BJ (cell line): ENCODE data around the gene FGFR1OP2. TPM values are rescaled to one million over a fixed set of nuclear protein-coding genes. Genes with fewer than 3 reads are reported as not detected.

ENCODE experiments used
- CTCF ChIA-PET: fragments of 350-600 bp; formaldehyde crosslinking; extraction: SDS; loops from one replicate; lab custom pipeline; 2021; ENCODE audit warnings: antibody characterized with exemption, inconsistent platforms; lab: Yijun Ruan, JAX
- POLR2A ChIA-PET: fragments of 300-600 bp; sonication (Branson Sonifier 250); formaldehyde crosslinking; extraction: SDS; loops from one replicate; lab custom pipeline; 2021; ENCODE audit warnings: antibody characterized with exemption; lab: Charles Lee
- DNase-seq: peaks from one replicate; pipeline ENCODE4 v3.0.0-alpha.2; 2011; ENCODE audit warnings: low read depth
- H3K27me3 ChIP-seq: 2 replicates; pipeline ENCODE4 v1.6.0; 2011; ENCODE audit warnings: low read length; ENCODE audit not compliant: control insufficient read depth, insufficient read depth
- H3K36me3 ChIP-seq: 2 replicates; pipeline ENCODE4 v1.5.1; 2011; ENCODE audit warnings: low read length; ENCODE audit not compliant: control insufficient read depth, insufficient read depth
- H3K4me3 ChIP-seq: 2 replicates; pipeline ENCODE4 v1.5.1; 2011; ENCODE audit warnings: low read depth, mild to moderate bottlenecking, control low read depth, low read length
- polyA plus RNA-seq: library from polyadenylated mRNA; depleted of rRNA; stranded (reverse); fragments of >200 nt; gene quantifications from 2 replicates; pipeline ENCODE4 v1.2.3, GENCODE V29; 2011
- TF ChIP-seq, protein P1 (sequence below): IDR thresholded peaks from 2 replicates; pipeline ENCODE4 v1.5.1; 2011; ENCODE audit warnings: low read depth, mild to moderate bottlenecking, control low read depth, inconsistent platforms, low read length, moderate library complexity; ENCODE audit not compliant: insufficient read depth

FGFR1OP2 gene
- polyA plus RNA-seq, 1 experiment: 16.1 TPM

GRCh38 chr12:26966842-26967241, 28.6 kb downstream of the FGFR1OP2 start:
- POLR2A ChIA-PET: no interaction called here
- H3K4me3 ChIP-seq: no peak overlapping the region
- H3K36me3 ChIP-seq: no peaks in the 10 kb centered on the region; the same call in 1 of the 2 replicates
- CTCF ChIA-PET: no interaction called here
- TF ChIP-seq, protein P1, sequence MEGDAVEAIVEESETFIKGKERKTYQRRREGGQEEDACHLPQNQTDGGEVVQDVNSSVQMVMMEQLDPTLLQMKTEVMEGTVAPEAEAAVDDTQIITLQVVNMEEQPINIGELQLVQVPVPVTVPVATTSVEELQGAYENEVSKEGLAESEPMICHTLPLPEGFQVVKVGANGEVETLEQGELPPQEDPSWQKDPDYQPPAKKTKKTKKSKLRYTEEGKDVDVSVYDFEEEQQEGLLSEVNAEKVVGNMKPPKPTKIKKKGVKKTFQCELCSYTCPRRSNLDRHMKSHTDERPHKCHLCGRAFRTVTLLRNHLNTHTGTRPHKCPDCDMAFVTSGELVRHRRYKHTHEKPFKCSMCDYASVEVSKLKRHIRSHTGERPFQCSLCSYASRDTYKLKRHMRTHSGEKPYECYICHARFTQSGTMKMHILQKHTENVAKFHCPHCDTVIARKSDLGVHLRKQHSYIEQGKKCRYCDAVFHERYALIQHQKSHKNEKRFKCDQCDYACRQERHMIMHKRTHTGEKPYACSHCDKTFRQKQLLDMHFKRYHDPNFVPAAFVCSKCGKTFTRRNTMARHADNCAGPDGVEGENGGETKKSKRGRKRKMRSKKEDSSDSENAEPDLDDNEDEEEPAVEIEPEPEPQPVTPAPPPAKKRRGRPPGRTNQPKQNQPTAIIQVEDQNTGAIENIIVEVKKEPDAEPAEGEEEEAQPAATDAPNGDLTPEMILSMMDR: no peak
- DNase-seq: no peak
- no peaks in the 10 kb centered on the region for H3K27me3 ChIP-seq

- Histone ChIP-seq H3K27me3 (no peaks in the 10 kb centered on the region), H3K4me3 (no peak overlapping the region), H3K36me3 (peaks cover 2% of the 10 kb centered on the region; the same call in 1 of the 2 replicates)
- CTCF ChIA-PET: no interaction called here
- DNase-seq: no peak
- TF ChIP-seq, protein P1: no peak
- POLR2A ChIA-PET: no interaction called here
Observed at GRCh38 chr12:26970136-26970535, 31.9 kb downstream of the FGFR1OP2 start.

DNA sequence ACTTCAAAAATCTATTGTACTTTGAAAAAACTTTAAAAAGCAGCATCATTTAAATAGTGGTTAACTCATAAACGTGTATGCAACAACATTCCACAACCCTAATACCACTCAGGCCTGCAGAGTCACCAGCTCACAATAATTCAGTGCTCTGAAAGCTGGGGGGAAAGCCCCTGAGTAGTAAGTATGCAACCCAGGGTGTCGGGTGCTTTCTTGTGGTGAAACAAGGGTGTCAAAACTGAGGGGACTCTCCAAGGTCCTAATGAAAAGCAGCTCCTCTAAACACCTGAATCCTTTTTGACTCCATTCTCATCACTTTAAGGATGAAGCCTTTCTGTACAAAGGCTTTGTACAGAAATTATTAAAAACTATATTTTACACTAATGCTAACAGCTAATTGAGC, 33.7 kb downstream of the FGFR1OP2 start:
- H3K36me3 ChIP-seq: peaks cover 2% of the 10 kb centered on the region; the same call in 1 of the 2 replicates
- TF ChIP-seq, protein P1: no peak
- ChIA-PET POLR2A (no interaction called here), CTCF (interaction anchor here (1.2 kb wide), 1 partner anchor 42 kb away, joined by 5 read pairs; the partner anchor contains the start of gene TM7SF3)
- no peaks in the 10 kb centered on the region for H3K27me3 ChIP-seq
- no peak for DNase-seq
- H3K4me3 ChIP-seq: no peak overlapping the region

DNA sequence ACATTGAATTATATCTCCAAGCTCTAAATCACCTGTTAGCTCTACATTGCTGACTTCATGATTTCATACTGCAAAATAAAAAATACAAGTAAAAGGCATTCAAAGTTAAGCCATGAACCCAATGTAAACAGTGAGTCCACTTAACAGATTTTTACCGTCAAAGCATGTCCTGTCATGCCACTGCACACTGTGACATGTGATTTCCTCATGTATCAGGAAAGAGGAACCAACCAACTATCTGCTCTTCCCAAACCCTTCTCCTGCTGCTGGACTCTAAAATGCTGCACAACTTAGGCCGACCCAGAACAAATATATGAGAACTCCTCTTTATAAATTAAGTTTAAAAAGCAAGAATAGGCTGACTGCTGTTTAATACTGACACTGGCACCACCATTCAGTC, 38.4 kb downstream of the FGFR1OP2 start:
- H3K27me3 ChIP-seq: no peaks in the 10 kb centered on the region
- POLR2A ChIA-PET: no interaction called here
- CTCF ChIA-PET: interaction anchor here (1.1 kb wide), 1 partner anchor 91 kb away, joined by 3 read pairs; no protein-coding TSS in a partner anchor
- no peak for DNase-seq
- H3K4me3 ChIP-seq: no peak overlapping the region
- TF ChIP-seq, protein P1: no peak
- H3K36me3 ChIP-seq: peaks cover 2% of the 10 kb centered on the region; the same call in 1 of the 2 replicates

DNA sequence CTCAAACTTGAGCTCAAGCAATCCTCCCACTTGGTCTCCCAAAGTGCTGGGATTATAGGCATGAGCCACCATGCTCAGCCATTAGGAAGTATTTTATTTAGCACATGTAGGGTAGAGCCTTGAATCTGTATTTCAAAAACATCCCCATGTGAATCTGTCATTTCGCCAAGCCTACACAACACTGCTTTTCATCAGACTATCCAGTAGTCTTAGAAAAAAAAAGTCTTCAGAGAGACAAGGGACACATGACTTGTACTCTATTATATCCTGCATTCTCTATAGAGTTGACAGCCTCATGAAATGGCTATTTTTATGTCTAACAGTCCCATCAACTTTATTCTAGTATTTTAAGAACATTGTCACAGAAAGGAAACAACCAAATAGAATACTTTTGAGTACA, 40.5 kb downstream of the FGFR1OP2 start:
- H3K4me3 ChIP-seq: no peak overlapping the region
- TF ChIP-seq, protein P1: no peak
- ChIA-PET CTCF (no interaction called here), POLR2A (no interaction called here)
- H3K27me3 ChIP-seq: no peaks in the 10 kb centered on the region
- no peak for DNase-seq
- H3K36me3 ChIP-seq: peaks cover under 1% of the 10 kb centered on the region; the same call in 1 of the 2 replicates
